Stimulated activated memory B cell treated with anti-CD40 and anti-IgM and Interleukin-4, amounts not matched to agents 10 μg/mL and 1 μg/mL and 100 μg/mL, for 72 hours (primary cell): ENCODE data around the gene IP6K1.
"Not testable (repeated sequence)": the region's sequence is repeated elsewhere in the genome, so short reads cannot be mapped to it uniquely, and the experiment has no call there.

Source experiments
- ATAC-seq: fragments of 150-1000 bp; cut with Tn5 transposase; 2 replicates; pipeline ENCODE4 v1.10.0; 2021
- H3K27ac Mint-ChIP-seq: one replicate; pipeline ENCODE4 v1.8.0; 2022; ENCODE audit warnings: mild to moderate bottlenecking, mixed read lengths
- H3K27me3 Mint-ChIP-seq: one replicate; pipeline ENCODE4 v1.8.0; 2022; ENCODE audit warnings: mixed read lengths
- H3K36me3 Mint-ChIP-seq: one replicate; pipeline ENCODE4 v1.8.0; 2022; ENCODE audit warnings: mixed read lengths
- H3K4me1 Mint-ChIP-seq: one replicate; pipeline ENCODE4 v1.8.0; 2022; ENCODE audit warnings: mixed read lengths
- H3K4me3 Mint-ChIP-seq: one replicate; pipeline ENCODE4 v1.8.0; 2022; ENCODE audit warnings: mild to moderate bottlenecking, moderate library complexity, mixed read lengths
- H3K9me3 Mint-ChIP-seq: one replicate; pipeline ENCODE4 v1.8.0; 2022; ENCODE audit warnings: mixed read lengths

Gene IP6K1

GRCh38 chr3:49786357-49787181 lies at the start of gene IP6K1:
TSS of gene IP6K1 (minus strand) at chr3:49786542. CDS start at chr3:49748040, 38,502 bp downstream.
- Mint-ChIP-seq H3K4me3 (peak within 1 kb of the TSS; percentile 92), H3K27me3 (no peaks in the 10 kb centered on the region), H3K4me1 (peaks cover 30% of the 10 kb centered on the region), H3K36me3 (no peaks in the 10 kb centered on the region), H3K9me3 (no peaks in the 10 kb centered on the region), H3K27ac (peak within 1 kb of the TSS; percentile 95)
- peak; percentile 100 for ATAC-seq

GRCh38 chr3:49831341-49831740 lies 45.0 kb upstream of the IP6K1 start:
- Mint-ChIP-seq H3K4me1 (peaks cover 7% of the 10 kb centered on the region), H3K4me3 (no peak overlapping the region), H3K27me3 (no peaks in the 10 kb centered on the region), H3K36me3 (peaks cover 20% of the 10 kb centered on the region), H3K27ac (peak overlapping the region; percentile 16), H3K9me3 (no peaks in the 10 kb centered on the region)
- no peak for ATAC-seq

GRCh38 chr3:49826016-49826415 lies 39.7 kb upstream of the IP6K1 start:
- Mint-ChIP-seq H3K27me3 (no peaks in the 10 kb centered on the region), H3K4me3 (no peak overlapping the region), H3K36me3 (peaks cover 14% of the 10 kb centered on the region), H3K4me1 (peaks cover 1% of the 10 kb centered on the region), H3K9me3 (no peaks in the 10 kb centered on the region), H3K27ac (no peak overlapping the region)
- no peak for ATAC-seq

- H3K4me3 Mint-ChIP-seq, ATAC-seq, H3K36me3 Mint-ChIP-seq, H3K4me1 Mint-ChIP-seq, H3K27me3 Mint-ChIP-seq, H3K9me3 Mint-ChIP-seq, H3K27ac Mint-ChIP-seq: not testable (repeated sequence)
These were observed 36.8 kb upstream of the IP6K1 start for GRCh38 chr3:49823131-49823530.

- peaks cover 57% of the 10 kb centered on the region for H3K4me1 Mint-ChIP-seq
- H3K36me3 Mint-ChIP-seq = peaks cover 19% of the 10 kb centered on the region
- no peaks in the 10 kb centered on the region for H3K9me3 Mint-ChIP-seq
- peak; percentile 88 for ATAC-seq
- H3K4me3 Mint-ChIP-seq = peak within 1 kb of the TSS; percentile 94
- H3K27ac Mint-ChIP-seq = peak within 1 kb of the TSS; percentile 97
- H3K27me3 Mint-ChIP-seq = no peaks in the 10 kb centered on the region
These were observed 27.3 kb upstream of the IP6K1 start, which contains the start of gene UBA7 for GRCh38 chr3:49813497-49814174. TSS of gene UBA7 (minus strand) at chr3:49813953. CDS start at chr3:49813787, 166 bp downstream.

GRCh38 chr3:49812916-49813496 lies 26.7 kb upstream of the IP6K1 start:
- Mint-ChIP-seq H3K9me3 (no peaks in the 10 kb centered on the region), H3K4me1 (peaks cover 63% of the 10 kb centered on the region), H3K36me3 (peaks cover 19% of the 10 kb centered on the region), H3K27me3 (no peaks in the 10 kb centered on the region), H3K4me3 (peak overlapping the region; percentile 94), H3K27ac (peak overlapping the region; percentile 97)
- ATAC-seq = no peak

- H3K4me1 Mint-ChIP-seq = peaks cover 89% of the 10 kb centered on the region
- H3K9me3 Mint-ChIP-seq = no peaks in the 10 kb centered on the region
- ATAC-seq = no peak
- no peak overlapping the region for H3K4me3 Mint-ChIP-seq
- peaks cover 19% of the 10 kb centered on the region for H3K36me3 Mint-ChIP-seq
- no peaks in the 10 kb centered on the region for H3K27me3 Mint-ChIP-seq
- H3K27ac Mint-ChIP-seq = peak overlapping the region; percentile 88
These were observed 21.2 kb upstream of the IP6K1 start for GRCh38 chr3:49807431-49808114.

GRCh38 chr3:49806850-49807249 lies 20.5 kb upstream of the IP6K1 start:
- Mint-ChIP-seq H3K4me3 (no peak overlapping the region), H3K27ac (peak overlapping the region; percentile 88), H3K4me1 (peaks cover 89% of the 10 kb centered on the region)

GRCh38 chr3:49805897-49806701 lies 19.8 kb upstream of the IP6K1 start:
- Mint-ChIP-seq H3K4me3 (peak overlapping the region; percentile 70), H3K27ac (peak overlapping the region; percentile 88), H3K4me1 (peaks cover 83% of the 10 kb centered on the region), H3K9me3 (no peaks in the 10 kb centered on the region), H3K36me3 (peaks cover 14% of the 10 kb centered on the region), H3K27me3 (no peaks in the 10 kb centered on the region)
- ATAC-seq = no peak

More at GRCh38 chr3:49806850-49807249, 20.5 kb upstream of the IP6K1 start:
- H3K36me3 Mint-ChIP-seq = peaks cover 19% of the 10 kb centered on the region
- no peaks in the 10 kb centered on the region for H3K27me3 Mint-ChIP-seq
- no peak for ATAC-seq
- H3K9me3 Mint-ChIP-seq = no peaks in the 10 kb centered on the region

- Mint-ChIP-seq H3K27ac (peak overlapping the region; percentile 88), H3K36me3 (peaks cover 9% of the 10 kb centered on the region), H3K27me3 (no peaks in the 10 kb centered on the region), H3K4me3 (peak overlapping the region; percentile 70), H3K4me1 (peaks cover 76% of the 10 kb centered on the region), H3K9me3 (no peaks in the 10 kb centered on the region)
- ATAC-seq = peak; percentile 56
These were observed 19.0 kb upstream of the IP6K1 start for GRCh38 chr3:49805367-49805782.

- peak overlapping the region; percentile 70 for H3K4me3 Mint-ChIP-seq
- peaks cover under 1% of the 10 kb centered on the region for H3K36me3 Mint-ChIP-seq
- no peak for ATAC-seq
- H3K27me3 Mint-ChIP-seq = no peaks in the 10 kb centered on the region
- H3K9me3 Mint-ChIP-seq = no peaks in the 10 kb centered on the region
- H3K4me1 Mint-ChIP-seq = peaks cover 67% of the 10 kb centered on the region
- H3K27ac Mint-ChIP-seq = peak overlapping the region; percentile 88
These were observed 18.0 kb upstream of the IP6K1 start for GRCh38 chr3:49804141-49805041.

- H3K27ac Mint-ChIP-seq = peak overlapping the region; percentile 88
- no peaks in the 10 kb centered on the region for H3K36me3 Mint-ChIP-seq
- H3K4me1 Mint-ChIP-seq = peaks cover 60% of the 10 kb centered on the region
- ATAC-seq = peak; percentile 47
- H3K27me3 Mint-ChIP-seq = no peaks in the 10 kb centered on the region
- peak overlapping the region; percentile 70 for H3K4me3 Mint-ChIP-seq
- H3K9me3 Mint-ChIP-seq = no peaks in the 10 kb centered on the region
These were observed 17.3 kb upstream of the IP6K1 start for GRCh38 chr3:49803465-49804140.
